NT2/D1 (cell line): ENCODE measurements around the gene GNPNAT1.

Source experiments
- SUZ12 ChIP-seq: IDR thresholded peaks from 2 replicates; pipeline ENCODE4 v1.6.1; 2011; ENCODE audit not compliant: insufficient read length, insufficient read depth; ENCODE audit errors: extremely low read depth
- ZNF274 ChIP-seq: IDR thresholded peaks from 2 replicates; pipeline ENCODE4 v1.6.1; 2011; ENCODE audit warnings: mild to moderate bottlenecking, low read depth, low read length

DNA sequence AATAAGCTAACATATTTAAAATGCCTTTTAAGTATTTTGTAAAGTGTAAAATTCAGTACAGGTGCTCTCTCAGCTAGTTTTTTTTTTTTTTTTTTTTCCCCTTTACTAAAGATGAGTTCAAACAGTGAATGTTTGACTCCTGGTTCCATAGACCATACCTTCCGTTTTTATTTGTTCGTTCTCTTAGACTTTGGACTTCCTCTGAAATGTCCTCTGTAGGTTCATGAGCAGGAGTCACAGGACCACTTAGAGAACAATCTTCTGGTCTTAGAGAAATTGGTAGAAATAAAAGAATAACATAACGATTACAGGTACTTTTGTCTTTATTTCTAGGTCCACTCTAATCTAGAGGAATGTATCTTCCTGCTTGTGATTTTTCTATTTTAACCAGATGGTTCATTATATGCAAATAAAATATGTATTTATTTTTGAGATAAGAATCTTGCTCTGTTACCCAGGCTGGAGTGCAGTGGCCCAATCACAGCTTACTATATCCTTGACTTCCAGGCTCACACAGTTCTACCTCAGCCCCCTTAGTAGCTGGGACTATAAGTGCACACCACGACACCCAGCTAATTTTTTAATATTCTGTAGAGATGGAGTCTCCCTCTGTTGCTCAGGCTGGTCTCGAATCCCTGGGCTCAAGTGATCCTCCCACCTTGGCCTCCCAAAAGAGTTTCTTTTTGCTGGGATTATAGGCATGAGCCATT lies 35.6 kb downstream of the GNPNAT1 start:
- TF ChIP-seq ZNF274 (no peak), SUZ12 (no peak)
